IPS-11a (cell line): ENCODE results near the gene DHCR7.

Experiments
- H3K4me3 ChIP-seq: one replicate; pipeline ENCODE4 v1.5.1; 2013; ENCODE audit warnings: low read depth, low read length, control low read depth

Gene DHCR7, protein sequence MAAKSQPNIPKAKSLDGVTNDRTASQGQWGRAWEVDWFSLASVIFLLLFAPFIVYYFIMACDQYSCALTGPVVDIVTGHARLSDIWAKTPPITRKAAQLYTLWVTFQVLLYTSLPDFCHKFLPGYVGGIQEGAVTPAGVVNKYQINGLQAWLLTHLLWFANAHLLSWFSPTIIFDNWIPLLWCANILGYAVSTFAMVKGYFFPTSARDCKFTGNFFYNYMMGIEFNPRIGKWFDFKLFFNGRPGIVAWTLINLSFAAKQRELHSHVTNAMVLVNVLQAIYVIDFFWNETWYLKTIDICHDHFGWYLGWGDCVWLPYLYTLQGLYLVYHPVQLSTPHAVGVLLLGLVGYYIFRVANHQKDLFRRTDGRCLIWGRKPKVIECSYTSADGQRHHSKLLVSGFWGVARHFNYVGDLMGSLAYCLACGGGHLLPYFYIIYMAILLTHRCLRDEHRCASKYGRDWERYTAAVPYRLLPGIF

DNA sequence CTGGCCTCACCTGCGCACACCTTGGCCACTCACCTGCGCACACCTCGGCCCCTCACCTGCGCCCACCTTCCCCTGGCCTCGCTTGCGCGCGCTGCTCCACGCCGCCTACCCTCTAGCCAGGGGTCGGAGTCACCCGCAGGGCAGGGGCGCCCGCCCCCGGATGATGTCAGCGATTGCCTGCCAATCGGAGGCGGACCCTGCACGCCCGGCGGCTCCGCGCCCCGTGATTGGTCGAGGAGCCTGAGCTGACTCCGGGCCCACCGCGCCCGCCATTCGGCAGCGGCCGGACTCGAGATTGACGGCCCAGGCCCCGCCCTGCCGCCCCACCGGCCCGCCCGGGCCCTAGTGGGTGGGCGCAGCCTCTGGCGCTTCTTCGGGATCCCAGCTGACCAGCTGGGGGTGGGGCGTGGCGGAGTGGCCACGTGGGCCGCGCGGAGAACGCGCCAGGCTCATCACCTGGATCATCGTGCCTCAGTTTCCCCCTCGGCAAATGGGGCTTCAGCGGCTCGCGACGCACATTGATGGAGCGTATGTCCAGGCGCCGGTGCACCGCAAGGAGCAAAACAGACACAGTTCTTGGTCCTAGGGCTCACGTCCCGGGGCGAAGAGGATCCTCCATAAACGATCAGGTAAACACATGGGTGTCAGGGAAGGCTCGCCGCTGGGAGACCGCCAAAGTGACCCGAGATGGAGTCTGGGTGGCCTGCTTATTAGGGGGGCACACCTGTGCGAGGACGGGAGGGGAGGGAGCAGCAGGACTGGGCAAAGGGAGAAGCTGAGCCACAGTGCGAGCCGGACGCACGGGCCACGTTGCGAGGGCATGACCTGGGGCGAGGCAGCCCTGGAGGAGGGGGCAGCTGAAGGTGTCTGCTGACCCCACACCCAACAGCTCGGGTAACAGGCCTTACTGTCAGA lies at the start of gene DHCR7:
DHCR7 (minus strand) TSS at position 137 of the 915 bp plus-strand sequence. CDS start 3,441 bp downstream, outside the sequence.
- H3K4me3 ChIP-seq = peak within 1 kb of the TSS; percentile 69

DNA sequence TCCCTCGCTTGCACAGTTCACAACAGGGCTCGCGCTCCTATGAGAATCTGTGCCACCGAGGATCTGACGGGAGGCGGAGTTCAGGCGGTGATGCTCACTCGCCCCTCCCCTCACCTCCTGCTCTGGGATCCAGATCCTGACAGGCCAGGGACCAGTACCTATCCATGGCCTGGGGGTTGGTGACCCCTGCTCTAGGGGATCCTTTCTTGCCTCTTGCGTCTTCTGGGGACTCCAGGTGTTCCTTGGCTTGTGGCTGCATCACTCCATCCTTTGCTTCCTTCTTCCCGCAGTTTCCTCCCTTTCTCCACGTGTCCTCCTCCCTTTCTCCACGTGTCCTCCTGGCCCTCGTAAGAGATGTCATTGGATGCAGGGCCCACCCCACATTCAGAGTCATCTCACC lies 48.2 kb upstream of the DHCR7 start:
- no peak overlapping the region for H3K4me3 ChIP-seq

DNA sequence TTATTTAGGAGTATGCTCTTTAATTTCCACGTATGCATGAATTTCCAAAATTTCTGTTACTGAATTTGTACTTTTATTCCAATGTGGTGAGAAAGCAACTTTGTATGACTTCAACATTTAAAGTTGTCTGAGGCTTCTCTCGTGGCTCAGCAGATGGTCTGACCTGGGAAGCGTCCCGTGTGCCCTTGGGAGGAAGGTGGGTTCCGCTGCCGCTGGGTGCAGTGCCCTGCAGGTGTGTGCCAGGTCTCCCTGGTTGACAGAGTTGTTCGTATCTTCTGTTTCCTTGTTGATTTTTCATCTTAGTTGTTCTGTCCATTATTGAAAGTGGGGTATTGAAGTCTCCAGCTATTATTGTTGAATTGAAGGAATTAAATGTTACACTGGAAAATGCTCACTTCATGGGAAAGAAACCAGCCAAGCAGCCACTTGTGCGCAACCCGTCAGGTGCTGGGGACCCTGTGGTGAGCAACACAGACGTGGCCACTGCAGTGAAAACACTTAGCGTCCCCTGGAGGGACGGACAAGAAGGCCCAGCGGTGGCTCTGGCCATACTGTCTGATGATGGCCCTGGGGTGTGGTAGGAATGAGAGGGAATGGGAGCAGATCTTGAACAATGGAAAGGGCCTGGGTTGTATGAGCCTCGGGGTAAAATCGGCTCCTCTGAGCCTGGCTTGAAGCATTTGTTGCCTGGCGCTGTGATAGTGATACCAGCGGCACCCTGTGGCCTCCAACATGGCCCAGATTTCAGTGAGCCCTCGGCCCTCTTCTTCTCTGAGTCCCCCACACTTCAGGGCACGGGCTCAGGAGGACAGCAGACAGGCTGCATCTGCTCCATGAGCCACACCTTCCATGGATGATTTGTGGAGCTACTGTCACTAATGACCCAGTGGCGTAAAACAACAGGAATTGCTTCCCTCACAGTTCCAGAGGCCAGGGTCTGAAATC lies 47.4 kb upstream of the DHCR7 start:
- no peak overlapping the region for H3K4me3 ChIP-seq

DNA sequence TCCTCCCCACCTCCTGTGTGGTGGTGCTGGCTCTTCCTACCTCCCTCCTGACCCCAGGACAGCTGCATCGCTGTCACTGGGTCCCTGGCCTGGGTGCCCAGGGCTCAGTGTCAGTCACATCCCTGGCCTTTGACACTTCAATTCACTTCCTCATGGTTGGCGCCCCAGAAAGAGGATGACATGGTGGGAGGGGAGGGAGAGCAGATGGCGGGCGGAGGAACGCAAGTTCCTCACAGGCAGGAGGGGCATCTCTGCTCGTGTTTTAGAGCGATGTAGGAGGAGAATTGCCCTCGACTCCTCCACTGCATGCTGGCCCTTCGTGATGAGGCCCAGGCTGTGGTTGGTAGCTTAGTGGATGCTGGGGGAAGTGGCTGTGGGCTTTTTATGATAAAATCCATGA lies 43.7 kb upstream of the DHCR7 start:
- no peak overlapping the region for H3K4me3 ChIP-seq

DNA sequence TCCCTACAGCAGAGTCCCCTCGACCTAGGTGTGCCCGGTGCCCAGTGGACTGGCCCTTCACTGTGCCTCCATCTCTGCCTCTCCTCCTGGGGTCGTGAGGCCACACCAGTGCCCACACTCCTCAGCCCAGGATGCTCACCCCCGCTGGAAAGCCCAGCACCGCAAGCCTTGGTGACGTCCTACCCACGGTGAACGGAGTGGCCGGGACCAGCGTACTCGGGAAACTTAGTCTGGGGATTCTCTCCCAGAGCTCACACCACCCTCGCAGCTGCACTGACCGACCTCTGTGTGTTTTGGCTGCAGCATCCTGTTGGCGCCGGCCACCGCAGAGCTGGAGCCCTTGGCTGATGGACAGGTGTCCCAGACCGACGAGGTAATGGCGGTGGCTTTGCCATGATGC lies 43.3 kb upstream of the DHCR7 start:
- no peak overlapping the region for H3K4me3 ChIP-seq

DNA sequence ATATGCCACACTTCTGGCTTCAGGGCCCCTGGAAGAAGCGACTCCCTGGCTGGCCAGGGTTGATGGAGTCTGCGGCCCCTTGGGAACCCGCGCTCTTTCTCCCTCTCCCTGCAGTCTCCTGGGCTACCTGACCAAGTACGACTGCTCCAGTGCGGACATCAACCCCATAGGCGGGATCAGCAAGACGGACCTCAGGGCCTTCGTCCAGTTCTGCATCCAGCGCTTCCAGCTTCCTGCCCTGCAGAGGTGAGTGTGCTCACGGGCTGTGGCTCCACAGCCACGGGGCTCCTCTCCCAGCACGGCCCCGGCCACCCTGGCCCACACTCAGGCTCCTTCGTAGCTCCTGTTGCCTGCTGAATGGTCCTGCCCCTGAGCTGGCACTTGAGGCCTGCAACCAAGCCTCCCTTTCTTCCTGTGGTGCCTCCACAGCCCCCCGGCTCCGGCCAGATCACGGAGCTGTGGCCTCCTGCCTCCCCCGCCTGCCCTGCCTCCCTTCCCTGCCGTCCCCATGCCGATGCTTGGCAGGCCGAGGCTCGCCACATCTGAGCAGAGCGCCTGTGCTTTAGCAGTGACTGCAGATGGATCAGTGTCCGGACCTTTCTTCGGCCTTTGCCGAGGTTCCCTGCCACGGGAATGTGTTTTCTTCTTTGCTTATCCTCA lies 42.7 kb upstream of the DHCR7 start:
- no peak overlapping the region for H3K4me3 ChIP-seq

DNA sequence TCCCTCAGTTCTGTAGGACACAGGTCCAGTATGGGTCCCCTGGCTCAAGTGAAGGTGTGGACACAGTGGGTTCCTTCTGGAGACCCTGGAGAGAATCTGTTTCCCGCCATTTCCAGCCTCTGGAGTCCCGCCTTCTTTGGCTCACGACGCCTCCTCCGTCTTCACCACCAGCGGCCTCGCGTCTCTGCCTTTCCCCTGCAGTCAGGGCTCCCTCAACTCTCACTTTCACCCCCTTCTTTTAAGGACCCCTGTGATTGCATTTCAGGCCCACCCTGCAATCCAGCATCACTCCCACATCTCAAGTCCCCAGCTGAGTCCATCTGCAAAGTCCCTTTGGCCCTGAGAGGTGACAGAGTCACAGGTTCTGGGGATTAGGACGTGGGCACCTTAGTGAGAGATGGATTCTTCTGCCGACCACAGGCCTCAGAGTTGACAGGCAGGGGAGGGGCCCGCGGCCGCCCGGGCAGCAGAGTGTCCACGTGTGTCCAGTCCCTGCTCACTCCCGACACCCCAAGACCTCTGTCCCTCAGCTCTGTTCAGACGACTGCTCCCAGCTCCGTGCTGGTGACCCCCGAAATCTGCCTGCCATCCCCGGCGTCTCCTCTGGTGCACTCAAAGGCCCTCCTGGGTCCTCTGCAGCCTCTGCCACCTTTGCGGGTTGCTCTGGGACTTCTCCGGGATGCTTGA lies 42.0 kb upstream of the DHCR7 start:
- H3K4me3 ChIP-seq = no peak overlapping the region

DNA sequence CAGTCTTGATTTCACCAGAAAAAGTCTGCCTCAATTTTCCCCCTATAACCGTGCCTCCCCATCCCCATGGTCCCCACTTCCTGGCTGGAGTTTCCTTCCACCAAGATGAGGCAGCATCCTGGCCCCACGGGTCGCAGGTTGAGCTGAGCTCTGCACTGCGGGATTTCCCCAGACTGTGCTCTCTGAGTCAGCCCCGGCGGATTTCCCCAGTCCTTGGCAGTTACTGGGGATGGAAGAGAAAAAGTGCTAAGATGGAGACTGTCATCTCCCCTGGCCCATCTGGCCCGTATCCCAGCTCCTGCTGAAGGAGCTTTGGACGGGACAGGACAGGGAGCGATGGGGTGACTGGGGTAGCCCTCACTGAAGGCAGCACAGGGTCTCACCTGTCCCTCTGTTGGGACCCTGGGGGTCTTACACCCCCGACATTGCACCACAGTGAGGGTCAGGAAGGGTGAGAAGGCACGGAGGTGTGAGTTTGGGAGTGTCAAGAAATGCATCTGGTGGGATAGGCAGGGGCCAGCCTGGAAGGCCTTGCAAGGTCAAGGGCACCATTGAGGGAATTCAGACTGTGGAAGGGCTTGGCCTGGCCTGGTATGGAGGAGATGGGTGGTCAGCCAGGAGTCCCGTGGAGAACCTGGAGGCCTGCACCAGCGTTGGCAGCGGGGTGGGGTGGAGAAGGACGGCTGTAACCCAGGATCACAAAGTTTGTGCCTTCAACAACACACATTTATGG lies 41.3 kb upstream of the DHCR7 start:
- H3K4me3 ChIP-seq = no peak overlapping the region

DNA sequence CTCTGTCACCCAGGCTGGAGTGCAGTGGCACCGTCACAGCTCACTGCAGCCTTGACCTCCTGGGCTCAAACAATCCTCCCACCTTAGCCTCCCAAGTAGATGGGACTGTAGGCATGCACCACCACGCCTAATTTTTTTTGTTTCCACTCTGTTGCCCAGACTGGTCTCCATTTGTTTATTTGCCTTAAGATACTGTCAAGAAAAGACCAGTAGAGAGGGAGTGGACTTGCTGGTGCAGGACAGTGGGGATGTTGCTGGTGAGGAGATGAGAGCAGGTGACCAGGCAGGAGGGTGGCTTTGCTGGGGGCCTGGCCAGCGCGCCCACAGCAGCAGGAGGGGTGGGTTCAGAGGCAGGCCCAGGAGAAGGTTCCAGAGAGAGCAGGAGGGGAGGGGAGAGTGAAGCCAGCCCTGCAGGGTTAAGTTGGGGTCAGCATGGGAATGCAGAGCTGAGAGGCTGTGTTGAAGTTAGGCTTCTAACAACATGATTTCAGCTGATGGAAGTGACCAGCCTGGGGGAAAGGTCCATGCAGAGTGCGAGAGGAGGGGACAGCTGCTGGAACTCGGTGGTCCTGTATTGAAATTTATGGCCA lies 40.6 kb upstream of the DHCR7 start:
- H3K4me3 ChIP-seq = no peak overlapping the region

DNA sequence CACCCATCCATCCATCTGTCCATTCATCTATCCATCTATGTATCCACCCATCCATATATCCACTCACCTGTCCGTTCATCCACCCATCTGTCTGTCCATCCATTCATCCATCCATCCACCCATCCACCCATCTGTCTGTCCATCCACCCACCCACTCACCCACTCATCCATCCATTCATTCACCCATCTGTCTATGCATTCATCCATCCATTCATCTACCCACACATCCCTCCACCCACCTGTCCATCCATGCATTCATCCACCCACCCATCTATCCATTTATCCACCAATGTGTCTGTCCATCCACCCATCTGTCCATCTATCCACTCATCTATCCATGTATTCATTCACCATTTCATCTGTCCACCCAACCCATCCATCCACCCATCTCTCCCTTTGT lies 38.1 kb upstream of the DHCR7 start:
- H3K4me3 ChIP-seq = no peak overlapping the region

DNA sequence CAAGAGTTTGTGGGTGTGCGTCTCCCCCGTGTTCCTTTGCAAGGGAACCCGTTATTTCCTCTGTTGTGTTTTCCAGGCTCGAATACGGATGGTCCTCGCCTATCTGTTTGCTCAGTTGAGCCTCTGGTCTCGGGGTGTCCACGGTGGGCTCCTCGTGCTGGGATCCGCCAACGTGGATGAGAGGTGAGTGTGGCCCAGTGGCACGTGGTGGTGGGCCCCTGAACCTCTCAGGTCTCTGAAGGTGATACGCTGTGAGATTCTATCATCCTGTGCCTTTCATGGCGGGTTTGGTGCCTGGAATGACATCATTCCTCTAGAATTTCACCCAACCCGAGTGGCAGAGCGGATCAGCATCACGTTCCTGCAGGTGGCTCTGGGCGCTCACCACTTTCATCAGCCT lies 37.3 kb upstream of the DHCR7 start:
- no peak overlapping the region for H3K4me3 ChIP-seq

DNA sequence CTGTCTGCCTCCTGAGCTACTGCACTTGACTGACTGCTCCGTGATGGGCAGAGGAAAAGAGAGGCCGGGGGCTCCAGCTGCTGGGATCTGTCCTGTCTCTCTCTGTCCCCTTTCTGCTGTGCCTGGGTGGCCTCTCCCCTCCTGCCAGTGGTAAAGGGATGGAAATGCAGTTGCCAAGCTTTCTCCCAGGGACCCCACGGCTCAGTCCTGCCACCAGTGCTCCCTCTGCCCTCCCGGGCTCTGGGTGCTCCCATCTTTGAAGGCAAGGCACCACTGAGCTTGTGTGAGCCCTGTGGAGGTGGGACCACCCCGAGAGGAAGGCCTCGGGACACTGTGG lies 36.8 kb upstream of the DHCR7 start:
- no peak overlapping the region for H3K4me3 ChIP-seq

DNA sequence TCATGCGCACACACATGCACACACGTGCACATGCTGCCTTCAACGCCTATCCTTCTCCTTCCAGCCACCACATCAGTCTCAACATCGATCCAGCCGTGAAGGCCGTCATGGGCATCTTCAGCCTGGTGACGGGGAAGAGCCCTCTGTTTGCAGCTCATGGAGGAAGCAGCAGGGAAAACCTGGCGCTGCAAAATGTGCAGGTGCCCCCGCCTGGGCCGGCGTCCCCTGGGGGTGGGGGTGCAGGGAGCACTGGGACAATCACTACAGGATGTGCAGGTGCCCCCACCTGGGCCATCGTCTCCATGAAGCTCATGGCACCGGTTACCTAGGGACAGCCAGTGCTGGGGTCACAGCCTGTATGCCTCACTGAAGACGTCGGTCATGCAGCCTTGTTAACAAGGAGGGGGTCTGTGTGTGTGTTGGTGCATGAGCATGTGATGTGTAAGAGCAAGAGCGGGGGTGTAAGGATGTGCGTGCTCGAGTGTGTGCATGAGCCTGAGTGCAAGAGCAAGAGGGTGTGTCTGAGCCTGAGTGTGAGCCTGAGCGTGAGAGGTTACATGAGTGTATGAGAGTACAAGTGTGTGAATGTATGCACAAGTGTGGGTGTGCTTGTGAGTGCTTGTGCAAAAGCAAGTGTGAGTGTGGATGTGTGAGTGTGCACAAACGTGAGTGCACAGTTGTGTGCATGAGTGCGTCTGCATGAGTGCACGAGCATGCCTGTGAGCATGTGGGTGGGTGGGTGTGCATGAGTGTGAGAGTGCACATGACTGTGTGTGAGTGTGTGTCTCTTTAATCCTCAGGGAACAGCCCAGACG lies 36.3 kb upstream of the DHCR7 start:
- H3K4me3 ChIP-seq = no peak overlapping the region

DNA sequence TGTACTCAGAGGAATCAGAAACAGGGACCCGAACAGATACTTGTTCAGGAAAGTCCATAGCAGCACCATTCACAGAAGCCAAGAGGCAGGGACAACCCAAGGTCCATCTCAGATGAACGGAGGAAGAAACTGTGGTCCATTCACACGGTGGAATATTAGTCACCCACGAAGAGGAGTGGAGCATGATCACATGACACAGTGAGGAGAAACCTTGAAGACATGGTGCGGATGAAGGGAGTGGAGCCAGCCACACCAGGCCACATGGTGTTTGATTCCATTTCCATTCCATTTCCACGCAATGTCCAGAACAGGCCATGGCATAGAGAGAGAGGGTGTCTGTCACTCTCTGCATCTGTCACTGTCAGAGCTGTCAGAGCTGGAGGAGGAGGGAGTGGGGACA lies 35.5 kb upstream of the DHCR7 start:
- no peak overlapping the region for H3K4me3 ChIP-seq

DNA sequence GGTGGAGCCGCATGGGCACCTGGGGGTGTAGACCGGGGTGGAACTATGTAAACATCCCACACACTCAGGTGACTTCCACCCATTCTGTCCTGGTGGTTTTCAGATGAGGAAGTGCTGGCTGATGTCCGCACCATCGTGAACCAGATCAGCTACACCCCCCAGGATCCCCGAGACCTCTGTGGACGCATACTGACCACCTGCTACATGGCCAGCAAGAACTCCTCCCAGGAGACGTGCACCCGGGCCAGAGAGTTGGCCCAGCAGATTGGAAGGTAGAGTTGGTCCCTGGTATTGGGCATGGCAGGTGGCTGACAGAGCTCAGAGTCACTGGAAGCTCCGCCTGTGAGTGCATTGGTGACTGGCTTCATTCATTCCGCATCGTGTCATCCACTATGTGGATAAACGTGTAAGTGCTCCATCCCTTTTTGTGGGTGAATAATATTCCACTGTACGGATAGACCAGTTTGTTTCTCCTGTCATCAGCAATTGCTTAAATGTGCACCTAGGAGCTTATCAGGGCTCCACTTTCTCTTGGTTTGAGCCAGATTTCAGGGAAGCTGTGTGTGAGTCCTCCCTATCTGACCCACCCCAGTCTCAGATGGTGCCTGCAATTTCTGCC lies 34.7 kb upstream of the DHCR7 start:
- H3K4me3 ChIP-seq = no peak overlapping the region

DNA sequence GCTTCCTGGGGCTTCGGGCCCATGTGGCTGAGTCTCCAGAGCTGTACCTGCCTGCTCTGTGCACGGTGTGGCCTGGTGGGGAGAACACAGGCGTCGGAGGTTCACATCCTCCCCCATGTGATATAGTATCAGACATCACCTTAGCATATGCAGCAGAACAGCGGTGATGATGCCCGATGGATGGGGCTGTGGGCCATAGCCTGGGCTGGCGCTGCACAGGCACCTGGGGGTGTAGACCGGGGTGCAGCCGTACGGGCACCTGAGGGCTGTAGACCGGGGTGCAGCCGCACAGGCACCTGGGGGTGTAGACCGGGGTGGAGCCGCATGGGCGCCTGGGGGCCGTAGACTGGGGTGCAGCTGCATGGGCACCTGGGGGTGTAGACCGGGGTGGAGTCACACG lies 34.0 kb upstream of the DHCR7 start:
- H3K4me3 ChIP-seq = no peak overlapping the region
